Measurements from ENCODE around the gene BCLAF3.

BCLAF3 gene

GRCh38 chrX:19964017-19964710 is 26.7 kb downstream of the BCLAF3 start:
- DNase-seq, result no peak

- DNase-seq, result no peak
These were observed 29.9 kb downstream of the BCLAF3 start for GRCh38 chrX:19960913-19961312.

DNA sequence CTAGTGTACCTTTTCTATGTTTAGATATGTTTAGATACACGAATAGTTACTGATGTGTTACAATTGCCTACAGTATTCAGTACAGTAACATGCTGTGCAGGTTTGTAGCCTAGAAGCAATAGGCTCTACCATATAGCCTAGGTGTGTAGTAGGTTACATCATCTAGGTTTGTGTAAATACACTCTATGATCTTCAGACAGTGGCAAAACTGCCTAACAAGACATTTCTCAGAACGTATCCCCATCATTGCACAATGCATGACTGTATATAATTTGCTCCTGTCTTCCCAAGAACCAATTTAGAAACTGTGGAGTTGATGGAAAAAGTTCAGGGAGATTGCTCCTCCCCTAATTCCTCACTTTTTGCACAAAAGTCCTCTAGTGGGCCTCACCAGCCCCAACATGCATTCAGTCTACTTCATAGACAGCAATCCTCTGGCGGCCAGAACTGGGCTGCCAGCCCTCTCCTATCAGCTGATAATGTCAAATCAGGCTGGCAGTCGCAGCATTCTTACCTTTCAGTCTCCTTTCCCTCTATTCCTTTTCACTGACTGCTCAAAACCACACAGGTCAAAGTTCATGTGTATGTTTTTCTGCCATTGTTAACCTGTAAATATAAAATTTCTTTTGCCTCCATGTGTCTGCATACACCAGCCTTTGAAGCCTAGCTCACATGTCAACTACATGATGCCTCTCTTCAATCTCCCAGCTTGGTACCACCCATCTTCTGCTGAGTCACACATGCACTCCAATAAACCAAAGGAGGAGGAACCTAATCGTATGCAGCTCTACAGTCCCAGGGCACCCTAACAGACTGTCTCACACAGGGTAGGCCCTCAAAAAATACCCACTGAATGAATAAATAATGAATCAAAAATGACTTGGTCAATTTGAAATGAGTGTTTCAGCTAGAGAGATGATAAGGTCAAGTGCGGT is 32.0 kb downstream of the BCLAF3 start:
- DNase-seq, result no peak

- DNase-seq, result no peak
These were observed 33.9 kb downstream of the BCLAF3 start for GRCh38 chrX:19956923-19957322.

DNA sequence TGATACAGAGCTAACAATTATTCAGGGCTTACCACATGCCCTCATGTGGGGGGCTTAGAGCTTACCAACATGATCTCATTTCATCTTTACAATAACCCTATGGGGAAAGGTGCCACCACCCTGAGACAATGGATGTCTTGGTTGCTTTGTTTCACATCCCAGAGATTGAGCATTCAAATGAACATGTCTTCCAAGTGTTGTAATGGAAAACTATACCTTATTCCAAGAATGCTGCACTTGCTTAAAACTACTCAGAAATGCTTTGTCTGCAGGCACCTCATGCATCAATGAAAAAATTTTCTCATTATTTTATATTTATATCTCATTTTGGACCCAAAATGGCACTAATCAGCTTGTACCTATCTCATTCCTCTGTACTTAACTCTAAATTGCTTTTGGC is 34.6 kb downstream of the BCLAF3 start:
- no peak for DNase-seq

GRCh38 chrX:19955306-19955705 is 35.6 kb downstream of the BCLAF3 start:
- DNase-seq, result no peak

DNA sequence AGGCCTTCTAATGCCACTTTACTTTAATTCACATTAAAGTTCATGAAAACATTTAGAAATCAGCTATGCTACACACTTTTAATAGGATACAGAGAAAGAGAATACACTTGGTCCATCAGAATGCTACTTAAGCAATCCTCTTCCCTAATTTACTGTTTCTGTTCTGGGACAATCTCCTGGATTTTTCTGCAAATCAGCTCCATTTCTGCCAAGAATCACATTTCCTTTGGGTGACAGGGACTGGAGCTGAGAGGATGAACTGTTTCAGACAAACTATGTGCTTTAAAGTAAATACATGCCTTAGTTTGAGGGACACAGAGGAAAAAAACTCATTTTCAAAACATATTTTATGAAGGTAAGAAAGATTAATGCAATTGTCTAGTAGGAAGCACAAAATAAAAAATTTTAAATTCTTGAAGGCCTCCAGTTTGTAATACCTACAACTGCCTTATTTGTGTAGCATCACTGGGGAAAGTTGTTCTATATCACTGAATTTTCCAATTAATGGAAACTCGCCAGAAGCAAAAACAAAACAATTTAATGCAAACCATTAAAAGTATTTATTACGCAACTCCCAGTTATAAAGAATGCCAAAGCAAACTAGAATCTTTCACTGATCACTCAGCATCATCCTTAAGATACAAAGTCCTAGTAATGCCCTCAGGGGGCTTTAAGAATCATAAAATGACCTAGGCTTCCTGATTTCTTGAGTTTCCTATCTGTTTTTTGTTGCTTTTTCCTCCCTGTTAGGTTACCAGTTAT is 36.3 kb downstream of the BCLAF3 start:
- no peak for DNase-seq

DNA sequence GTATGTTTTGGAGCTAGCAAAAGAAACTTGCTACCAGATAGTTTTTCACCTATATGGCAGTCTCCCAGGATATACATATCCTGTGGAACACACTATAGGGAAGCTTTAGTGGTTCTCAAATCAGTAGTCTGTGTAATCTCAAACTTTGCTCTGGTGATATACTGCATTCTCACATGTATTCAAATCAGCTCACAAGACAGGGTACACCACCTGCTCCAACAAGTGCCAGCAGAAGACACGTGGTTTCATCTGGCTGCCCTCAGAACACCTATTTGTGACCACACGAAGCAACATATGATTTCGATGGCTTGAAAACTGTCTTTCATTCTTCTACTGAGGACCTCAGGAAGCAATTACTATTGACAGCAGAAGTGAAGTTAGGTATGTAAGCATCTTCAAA is 37.7 kb downstream of the BCLAF3 start:
- DNase-seq, result no peak

- DNase-seq, result no peak
These were observed 41.5 kb downstream of the BCLAF3 start for GRCh38 chrX:19949340-19949739.

GRCh38 chrX:19947612-19948011 is 43.2 kb downstream of the BCLAF3 start:
- no peak for DNase-seq
